ENCODE results near the gene PSMB8. TPM values are rescaled to one million over a fixed set of nuclear protein-coding genes. Genes with fewer than 3 reads are reported as not detected.

PSMB8 gene
- total RNA-seq, 1 experiment from 2014 or later, result 0.96 TPM

GRCh38 chr6:32844839-32845383, 1.1 kb upstream of the PSMB8 start:
- no peaks in the 10 kb centered on the region for H4K20me1 ChIP-seq (ENCODE audit: insufficient read depth)
- peak overlapping the region; percentile 47 for H3K9ac ChIP-seq (ENCODE audit: low read length)
- no peaks in the 10 kb centered on the region; a peak in 1 of 4 replicates for H3K36me3 ChIP-seq (ENCODE audit: control insufficient read depth in 1 of 2, insufficient read depth in 2 of 2, low read length in 2 of 2)
- peak overlapping the region; percentile 33; the same call in 1 of the 2 replicates for H3K27ac ChIP-seq (ENCODE audit: low read depth, low read length)
- no peaks in the 10 kb centered on the region for H3K27me3 ChIP-seq (ENCODE audit: insufficient read depth, low read length)
- H2AFZ ChIP-seq (ENCODE audit: low read depth, low read length, poor library complexity, severe bottlenecking), result no peak overlapping the region
- peak overlapping the region; percentile 5 to 22; a peak in 1 of 4 replicates for H3K4me3 ChIP-seq (replicated peaks in 1 of 2; ENCODE audit: low read depth in 1 of 2, low read length in 2 of 2)
- TF ChIP-seq REST (IDR thresholded peaks at IDR 0.05; ENCODE audit: low read depth) (no peak), ZBTB33 (IDR thresholded peaks at IDR 0.05; ENCODE audit: extremely low read depth, insufficient replicate concordance, low read length) (no peak), CBX3 (IDR thresholded peaks at IDR 0.05; ENCODE audit: low read depth) (no peak), FOSL1 (IDR thresholded peaks at IDR 0.05; ENCODE audit: low read depth) (no peak), ATF3 (IDR thresholded peaks at IDR 0.05) (no peak), TCF7L2 (IDR thresholded peaks at IDR 0.05; ENCODE audit: borderline replicate concordance, extremely low read depth, insufficient read depth, insufficient read length) (no peak), POLR2A (IDR thresholded peaks at IDR 0.05; ENCODE audit: borderline replicate concordance, extremely low read depth, insufficient read depth, insufficient read length) (no peak), CEBPB (IDR thresholded peaks at IDR 0.05; ENCODE audit: low read depth) (no peak), SP1 (IDR thresholded peaks at IDR 0.05; ENCODE audit: low read depth) (no peak)
- no peaks in the 10 kb centered on the region for H3K9me3 ChIP-seq (ENCODE audit: control insufficient read depth in 1 of 2, insufficient read depth in 1 of 2, low read depth in 1 of 2, low read length in 2 of 2)
- no peaks in the 10 kb centered on the region for H3K79me2 ChIP-seq (ENCODE audit: insufficient read depth, low read length)
- no TSS peak for BruUV-seq (replicated peaks)
- CTCF ChIA-PET, result interaction anchor here (0.6 to 2.4 kb wide), 4 partner anchors 8 to 444 kb away, joined by 3 to 13 read pairs (median 8); partner anchors contain the start of genes PFDN6, PSMB9, TAP1 and WDR46
- intact Hi-C loops (cut with micrococcal nuclease), result no loop called here
- H3K9me2 ChIP-seq (ENCODE audit: insufficient read depth), result no peaks in the 10 kb centered on the region
- H3K4me2 ChIP-seq (ENCODE audit: low read length), result peak overlapping the region; percentile 68
- ATAC-seq (no peak), DNase-seq (ENCODE audit: low read depth, low spot score) (no peak)
- RAD21 ChIA-PET (ENCODE audit: low non-redundant PET in 1 of 2, low total read pairs in 2 of 2, uncharacterized antibody in 2 of 2, unreplicated experiment in 2 of 2), result no interaction called here
- POLR2A ChIA-PET, result interaction anchor here (0.9 to 2.2 kb wide), 3 partner anchors 9 to 127 kb away, joined by 3 to 12 read pairs (median 4); partner anchors contain the start of genes PSMB9 and TAP1
- H3K4me1 ChIP-seq (ENCODE audit: control insufficient read depth in 1 of 2, insufficient read depth in 2 of 2, low read length in 2 of 2), result peaks cover 6 to 14% of the 10 kb centered on the region in 2 experiments; a peak in 3 of 4 replicates

All from HCT116 (cell line).